Parathyroid adenoma (tissue), 2 donors: ENCODE data around the gene CASP3.

Source experiments
- H2AFZ ChIP-seq: fragments of 300-600 bp; sonication (generic); one replicate; pipeline ENCODE4 v1.7.0; 2017; ENCODE audit warnings: antibody characterized with exemption, mild to moderate bottlenecking
- H3K27ac ChIP-seq: fragments of 300-600 bp; sonication (generic); one replicate; pipeline ENCODE4 v1.7.0; 2017
- H3K27me3 ChIP-seq: fragments of 300-600 bp; sonication (generic); one replicate; pipeline ENCODE4 v1.7.0; 2017; ENCODE audit warnings: low read length; ENCODE audit not compliant: control insufficient read depth, insufficient read depth
- H3K36me3 ChIP-seq: fragments of 300-600 bp; sonication (generic); one replicate; pipeline ENCODE4 v1.7.0; 2017; ENCODE audit warnings: low read length; ENCODE audit not compliant: control insufficient read depth, insufficient read depth
- H3K4me1 ChIP-seq: fragments of 300-600 bp; sonication (generic); one replicate; pipeline ENCODE4 v1.7.0; 2017; ENCODE audit warnings: control low read depth
- H3K4me2 ChIP-seq: fragments of 300-600 bp; sonication (generic); one replicate; pipeline ENCODE4 v1.7.0; 2017; ENCODE audit warnings: low read length
- H3K4me3 ChIP-seq: fragments of 300-600 bp; sonication (generic); one replicate; pipeline ENCODE4 v1.7.0; 2017; ENCODE audit warnings: low read depth, low read length
- H3K79me2 ChIP-seq: fragments of 300-600 bp; sonication (generic); one replicate; pipeline ENCODE4 v1.7.0; 2017; ENCODE audit warnings: control low read depth
- H3K9ac ChIP-seq: fragments of 300-600 bp; sonication (generic); one replicate; pipeline ENCODE4 v1.7.0; 2017; ENCODE audit warnings: mild to moderate bottlenecking
- H3K9me3 ChIP-seq: fragments of 300-600 bp; sonication (generic); one replicate; pipeline ENCODE4 v1.7.0; 2017; ENCODE audit warnings: low read length; ENCODE audit not compliant: control insufficient read depth
- CTCF ChIP-seq: fragments of 300-600 bp; sonication (generic); IDR thresholded peaks from one replicate; pipeline ENCODE4 v1.7.0; 2017; ENCODE audit warnings: antibody characterized with exemption, mild to moderate bottlenecking
- donor health status: primary hyperparathyroidism.

CASP3 gene

DNA sequence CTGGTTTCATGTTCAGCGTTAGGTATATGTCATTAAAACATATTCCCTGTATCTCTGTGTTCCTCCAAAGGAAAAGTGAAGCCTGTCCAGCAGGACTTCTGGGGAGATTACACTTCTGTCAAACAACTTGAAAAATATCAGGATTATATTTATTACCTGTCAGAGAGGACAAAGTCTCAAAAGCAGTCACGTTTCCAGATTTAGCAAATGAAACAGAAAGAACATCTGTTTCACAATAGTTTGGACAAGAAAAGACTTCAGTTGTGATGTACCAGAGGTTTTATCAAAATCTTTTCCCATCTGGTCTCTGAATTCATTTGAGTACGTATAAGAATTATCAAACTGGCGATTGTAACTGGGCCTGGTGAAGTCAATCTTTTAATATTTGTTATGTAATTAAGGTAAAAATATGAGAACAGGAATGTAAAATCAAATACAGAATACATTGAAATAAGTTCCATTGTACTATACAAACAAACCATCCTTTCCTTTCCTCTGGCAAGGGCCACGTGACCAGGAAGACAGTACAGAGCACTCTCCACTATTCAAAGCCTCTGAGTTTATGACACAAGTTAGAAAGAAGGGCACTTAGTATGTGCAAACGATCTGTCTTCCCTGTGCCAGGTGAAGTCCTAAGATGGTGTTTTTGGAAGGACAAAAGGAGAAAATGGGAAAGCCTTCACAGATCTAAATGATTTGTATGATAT lies 3.2 kb downstream of the CASP3 start:
- no peak overlapping the region for H3K9ac ChIP-seq
- H3K79me2 ChIP-seq = peaks cover 10% of the 10 kb centered on the region
- no peak overlapping the region for H3K4me2 ChIP-seq
- H3K4me3 ChIP-seq = no peak overlapping the region
- H3K4me1 ChIP-seq = peaks cover 4% of the 10 kb centered on the region
- no peak overlapping the region for H2AFZ ChIP-seq
- no peaks in the 10 kb centered on the region for H3K27me3 ChIP-seq
- no peaks in the 10 kb centered on the region for H3K9me3 ChIP-seq
- H3K27ac ChIP-seq = no peak overlapping the region
- no peaks in the 10 kb centered on the region for H3K36me3 ChIP-seq
- TF ChIP-seq CTCF = no peak

DNA sequence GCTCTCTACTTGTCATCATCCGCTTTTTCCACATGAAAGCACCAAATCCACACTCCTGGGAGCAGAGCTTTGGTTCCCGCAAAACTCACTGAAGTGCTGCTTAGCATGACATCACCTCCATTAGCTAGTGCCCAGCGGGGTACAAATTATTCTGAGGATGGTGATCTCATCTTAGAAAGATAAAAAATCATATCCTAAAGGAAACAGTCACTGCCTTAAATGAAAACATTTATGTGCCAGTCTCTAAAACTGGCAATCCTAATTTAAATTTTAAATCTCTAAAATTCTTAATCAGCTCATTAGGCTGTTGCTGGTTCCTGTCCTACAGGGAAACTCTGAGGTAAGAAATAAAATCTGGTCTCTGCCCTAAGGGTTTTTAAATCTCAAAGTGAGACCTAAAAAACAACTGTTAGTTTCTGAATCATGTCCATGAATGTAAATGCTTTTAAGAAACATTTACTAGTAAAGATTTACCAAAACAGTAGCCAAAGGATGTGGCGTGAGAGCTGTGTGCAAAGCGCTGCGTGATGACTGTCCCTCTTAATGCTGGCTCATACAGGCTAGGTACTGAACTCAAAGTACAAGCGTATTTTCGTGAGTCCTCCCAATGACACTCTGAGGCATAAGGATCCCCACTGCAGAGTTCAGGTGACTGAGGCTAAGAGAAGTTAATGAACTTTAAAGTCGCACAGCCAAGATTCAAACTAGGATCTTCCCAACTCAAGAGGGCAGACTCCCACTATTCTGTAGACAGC lies 4.5 kb downstream of the CASP3 start:
- H3K4me2 ChIP-seq = no peak overlapping the region
- H3K9me3 ChIP-seq = no peaks in the 10 kb centered on the region
- H3K36me3 ChIP-seq = no peaks in the 10 kb centered on the region
- peaks cover 16% of the 10 kb centered on the region for H3K79me2 ChIP-seq
- no peak overlapping the region for H3K4me3 ChIP-seq
- H3K4me1 ChIP-seq = peaks cover 9% of the 10 kb centered on the region
- no peak for TF ChIP-seq CTCF
- H2AFZ ChIP-seq = no peak overlapping the region
- H3K27me3 ChIP-seq = no peaks in the 10 kb centered on the region
- no peak overlapping the region for H3K27ac ChIP-seq
- H3K9ac ChIP-seq = no peak overlapping the region

DNA sequence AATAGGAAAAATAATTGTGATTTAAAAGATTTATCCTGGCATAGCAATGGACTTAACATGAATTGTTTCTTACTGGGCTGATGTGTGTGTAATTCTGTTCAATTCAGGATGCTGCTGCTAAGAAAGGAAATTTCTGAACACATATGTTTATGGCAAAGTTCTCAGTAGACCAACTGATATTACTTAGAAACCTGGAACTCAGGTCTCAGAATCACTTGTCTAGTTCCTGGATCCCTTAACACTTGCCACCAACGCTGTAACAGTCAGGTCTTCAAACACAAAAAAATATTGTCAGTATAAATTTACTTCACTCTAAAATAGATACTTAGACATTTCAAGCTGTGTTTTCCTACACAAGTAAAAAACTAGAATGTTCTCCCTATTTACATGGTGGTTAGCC lies 5.5 kb downstream of the CASP3 start:
- no peak overlapping the region for H3K4me3 ChIP-seq
- no peak for TF ChIP-seq CTCF
- no peak overlapping the region for H2AFZ ChIP-seq
- no peaks in the 10 kb centered on the region for H3K27me3 ChIP-seq
- no peaks in the 10 kb centered on the region for H3K9me3 ChIP-seq
- H3K4me1 ChIP-seq = peaks cover 11% of the 10 kb centered on the region
- no peak overlapping the region for H3K9ac ChIP-seq
- peaks cover 23% of the 10 kb centered on the region for H3K79me2 ChIP-seq
- H3K27ac ChIP-seq = no peak overlapping the region
- H3K4me2 ChIP-seq = no peak overlapping the region
- H3K36me3 ChIP-seq = no peaks in the 10 kb centered on the region

GRCh38 chr4:184641451-184641850 lies 7.8 kb downstream of the CASP3 start:
- Histone ChIP-seq H3K9me3 (no peaks in the 10 kb centered on the region), H3K27ac (no peak overlapping the region), H3K4me2 (no peak overlapping the region), H3K36me3 (no peaks in the 10 kb centered on the region), H3K79me2 (peaks cover 27% of the 10 kb centered on the region), H2AFZ (no peak overlapping the region), H3K27me3 (no peaks in the 10 kb centered on the region), H3K9ac (no peak overlapping the region), H3K4me1 (peaks cover 7% of the 10 kb centered on the region), H3K4me3 (no peak overlapping the region)
- no peak for TF ChIP-seq CTCF
